HepG2 (cell line): ENCODE measurements around the gene SHANK3. TPM values are rescaled to one million over a fixed set of nuclear protein-coding genes. Genes with fewer than 3 reads are reported as not detected.
A peak's percentile ranks its signal among the peaks of the same experiment; 100 is the strongest.

Experiments used
- CREM ChIP-seq, 2 experiments: sonication (generic) in 1 of 2; formaldehyde crosslinking in 1 of 2; IDR thresholded peaks; 2 replicates each; pipeline versions ENCODE4 v1.4.0 to v1.6.1; 2016 to 2020; ENCODE audit warnings: antibody characterized with exemption in 1 of 2, mild to moderate bottlenecking in 1 of 2, missing genetic modification reagents in 1 of 2
- EHMT2 ChIP-seq: fragments of 200-600 bp; sonication (generic); IDR thresholded peaks from 2 replicates; pipeline ENCODE4 v1.7.0; 2017; ENCODE audit warnings: antibody characterized with exemption, low read depth, low read length, borderline replicate concordance
- FIP1L1 ChIP-seq: fragments of 200-400 bp; formaldehyde crosslinking; IDR thresholded peaks from 2 replicates; pipeline ENCODE4 v1.6.1; 2018; ENCODE audit warnings: low read depth, mild to moderate bottlenecking, low read length, moderate library complexity, borderline replicate concordance; ENCODE audit not compliant: insufficient read depth
- GLI4 ChIP-seq: sonication (generic); formaldehyde crosslinking; IDR thresholded peaks from 2 replicates; pipeline ENCODE4 v1.5.1; 2020; ENCODE audit warnings: missing genetic modification reagents, mild to moderate bottlenecking, moderate library complexity, borderline replicate concordance
- GTF2F1 ChIP-seq: fragments of 150-350 bp; IDR thresholded peaks from 2 replicates; pipeline ENCODE4 v1.6.1; 2014; ENCODE audit warnings: low read length
- HHEX ChIP-seq: IDR thresholded peaks from 2 replicates; pipeline ENCODE4 v1.6.1; 2016; ENCODE audit warnings: control low read depth
- ISL2 ChIP-seq: sonication (generic); formaldehyde crosslinking; IDR thresholded peaks from 2 replicates; pipeline ENCODE4 v1.5.0; 2020; ENCODE audit warnings: missing genetic modification reagents
- ISX ChIP-seq: sonication (generic); formaldehyde crosslinking; conservative IDR thresholded peaks from 2 replicates; pipeline ENCODE4 v1.5.0; 2020; ENCODE audit warnings: missing genetic modification reagents
- KDM2A ChIP-seq: sonication (generic); formaldehyde crosslinking; IDR thresholded peaks from 2 replicates; pipeline ENCODE4 v1.4.0; 2020; ENCODE audit warnings: low read depth, missing genetic modification reagents, borderline replicate concordance
- MIER3 ChIP-seq: IDR thresholded peaks from 2 replicates; pipeline ENCODE4 v1.6.1; 2016; ENCODE audit warnings: missing compliant biosample characterization, borderline replicate concordance
- MTF1 ChIP-seq: sonication (generic); formaldehyde crosslinking; IDR thresholded peaks from 2 replicates; pipeline ENCODE4 v1.5.0; 2020; ENCODE audit warnings: missing genetic modification reagents
- NR2F1 ChIP-seq, 2 experiments: fragments of 450-650 bp in 1 of 2; formaldehyde crosslinking in 1 of 2; IDR thresholded peaks; 2 replicates each; pipeline versions ENCODE4 v1.5.0 to v1.6.1; 2016 to 2020; ENCODE audit warnings: mild to moderate bottlenecking in 1 of 2, missing compliant biosample characterization in 1 of 2, missing genetic modification reagents in 1 of 2, moderate library complexity in 1 of 2
- NR3C1 ChIP-seq: sonication (generic); formaldehyde crosslinking; IDR thresholded peaks from 2 replicates; pipeline ENCODE4 v1.4.0; 2020; ENCODE audit warnings: missing genetic modification reagents
- SP5 ChIP-seq: IDR thresholded peaks from 2 replicates; pipeline ENCODE4 v1.6.1; 2016; ENCODE audit warnings: low read depth, borderline replicate concordance
- SRSF9 ChIP-seq: fragments of 200-400 bp; formaldehyde crosslinking; IDR thresholded peaks from 2 replicates; pipeline ENCODE4 v1.6.1; 2018; ENCODE audit warnings: borderline replicate concordance, mild to moderate bottlenecking, low read depth, low read length; ENCODE audit not compliant: insufficient read depth, poor library complexity, severe bottlenecking
- TAF15 ChIP-seq: fragments of 200-400 bp; formaldehyde crosslinking; IDR thresholded peaks from one replicate; pipeline ENCODE4 v1.6.1; 2018; ENCODE audit warnings: mild to moderate bottlenecking, low read depth, low read length; ENCODE audit not compliant: poor library complexity, severe bottlenecking
- TCF7L2 ChIP-seq: IDR thresholded peaks from 2 replicates; pipeline ENCODE4 v1.6.1; 2011; ENCODE audit warnings: mild to moderate bottlenecking, low read depth, low read length, moderate library complexity
- ZBTB1 ChIP-seq: sonication (generic); formaldehyde crosslinking; IDR thresholded peaks from 2 replicates; pipeline ENCODE4 v1.4.0; 2020; ENCODE audit warnings: missing genetic modification reagents, borderline replicate concordance
- ZEB1 ChIP-seq: IDR thresholded peaks from 2 replicates; pipeline ENCODE4 v1.6.1; 2012; ENCODE audit warnings: mild to moderate bottlenecking, low read depth, inconsistent platforms; ENCODE audit not compliant: insufficient replicate concordance
- ZFP36 ChIP-seq: fragments of 150-350 bp; IDR thresholded peaks from 2 replicates; pipeline ENCODE4 v1.6.1; 2018; ENCODE audit warnings: borderline replicate concordance, low read length, low read depth; ENCODE audit not compliant: partially characterized antibody
- ZMYM4 ChIP-seq: sonication (generic); formaldehyde crosslinking; IDR thresholded peaks from 2 replicates; pipeline ENCODE4 v1.8.1; 2023; ENCODE audit warnings: mild to moderate bottlenecking, missing genetic modification reagents
- ZNF10 ChIP-seq: sonication (generic); formaldehyde crosslinking; IDR thresholded peaks from 2 replicates; pipeline ENCODE4 v1.4.0; 2020; ENCODE audit warnings: mild to moderate bottlenecking, low read depth, missing genetic modification reagents, borderline replicate concordance
- ZNF33A ChIP-seq: sonication (generic); formaldehyde crosslinking; IDR thresholded peaks from 2 replicates; pipeline ENCODE4 v1.5.1; 2020; ENCODE audit warnings: missing genetic modification reagents, mild to moderate bottlenecking, moderate library complexity, borderline replicate concordance
- ZNF510 ChIP-seq: sonication (generic); formaldehyde crosslinking; IDR thresholded peaks from 2 replicates; pipeline ENCODE4 v1.4.0; 2020; ENCODE audit warnings: low read depth, mild to moderate bottlenecking, missing genetic modification reagents
- ZNF629 ChIP-seq: sonication (generic); formaldehyde crosslinking; conservative IDR thresholded peaks from 2 replicates; pipeline ENCODE4 v1.5.0; 2020; ENCODE audit warnings: missing genetic modification reagents
- ZNF709 ChIP-seq: sonication (generic); formaldehyde crosslinking; IDR thresholded peaks from 2 replicates; pipeline ENCODE4 v1.5.0; 2020; ENCODE audit warnings: mild to moderate bottlenecking, missing genetic modification reagents
- polyA plus RNA-seq, 8 experiments: library from polyadenylated mRNA; depleted of rRNA in 3 of 8; stranded (reverse) in 7 of 8; unstranded in 1 of 8; fragments of >200 nt; fragmentation: Illumina TruSeq in 4 of 8; extraction: Trizol in 4 of 8; gene quantifications; 2 replicates each; pipeline versions ENCODE4 v1.2.1 to v1.2.3, GENCODE V29; 2011 to 2016; ENCODE audit warnings: low read depth in 4 of 8, missing spikeins in 1 of 8, mixed read lengths in 1 of 8; ENCODE audit not compliant: insufficient read depth in 1 of 8
- total RNA-seq, 5 experiments: library from RNA; depleted of rRNA; stranded (reverse); fragments of >200 nt; fragmentation: Illumina TruSeq; extraction: Trizol; gene quantifications; 2 replicates each; pipeline ENCODE4 v1.2.3, GENCODE V29; 2016; ENCODE audit warnings: low read depth in 1 of 5
- TF ChIP-seq, protein P1 (sequence below): sonication (generic); formaldehyde crosslinking; IDR thresholded peaks from 2 replicates; pipeline ENCODE4 v1.5.0; 2020; ENCODE audit warnings: mild to moderate bottlenecking, low read depth, missing genetic modification reagents, borderline replicate concordance
- TF ChIP-seq, protein P2 (sequence below): sonication (generic); formaldehyde crosslinking; IDR thresholded peaks from 2 replicates; pipeline ENCODE4 v1.4.0; 2020; ENCODE audit warnings: missing genetic modification reagents

Gene SHANK3
- total and polyA plus RNA-seq, 2 of the 13 experiments (the other 11 are each of a cell fraction or from before 2014, with no cell fraction given): 2.9 to 4.6 TPM

DNA sequence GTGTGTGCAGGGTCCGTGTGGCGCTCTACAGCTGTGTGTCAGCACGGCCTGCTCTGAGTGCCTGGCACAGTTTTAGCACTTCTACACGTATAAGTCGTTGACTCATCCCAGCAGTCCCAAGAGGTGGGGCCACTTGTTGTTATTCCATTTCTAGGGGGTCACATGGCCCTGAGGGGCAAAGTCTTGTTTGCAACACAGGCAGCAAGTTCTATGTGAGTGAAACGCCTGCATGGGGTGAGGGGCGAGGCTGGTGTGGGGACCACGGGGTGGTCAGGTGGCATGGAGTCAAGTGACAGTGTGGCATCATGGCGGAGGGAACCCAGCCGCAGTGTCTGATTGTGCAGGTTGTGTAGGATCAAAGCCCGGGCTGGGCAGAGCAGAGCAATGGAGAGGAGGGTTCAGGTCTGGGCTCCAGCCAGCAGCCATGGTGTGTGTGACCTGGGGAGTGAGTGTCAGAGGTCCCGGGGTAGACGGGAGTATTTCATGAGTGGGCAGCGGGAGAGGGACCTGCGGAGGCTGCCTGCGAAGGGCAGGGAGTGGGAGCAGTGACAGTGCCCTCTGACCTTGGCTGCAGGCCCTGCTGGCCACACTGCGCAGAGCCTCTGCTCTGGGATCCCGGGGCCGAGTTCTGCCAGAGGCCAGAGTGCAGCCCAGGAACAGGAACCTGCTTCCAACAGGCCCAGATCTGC, 27.9 kb downstream of the SHANK3 start (continued):
- no peak for TF ChIP-seq ZEB1
- TF ChIP-seq ZFP36: no peak
- TF ChIP-seq MIER3: peak; percentile 96; the same call in 1 of the 2 replicates
- TF ChIP-seq, protein P1, sequence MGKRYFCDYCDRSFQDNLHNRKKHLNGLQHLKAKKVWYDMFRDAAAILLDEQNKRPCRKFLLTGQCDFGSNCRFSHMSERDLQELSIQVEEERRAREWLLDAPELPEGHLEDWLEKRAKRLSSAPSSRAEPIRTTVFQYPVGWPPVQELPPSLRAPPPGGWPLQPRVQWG (CRISPR knock-in tag): no peak
- peak in 1 of 2 experiments; percentile 16; a peak in 1 of 4 replicates for TF ChIP-seq NR2F1 (CRISPR knock-in tag; IDR thresholded peaks at IDR 0.05)
- no peak for TF ChIP-seq FIP1L1
- TF ChIP-seq NR3C1 (CRISPR knock-in tag): no peak
- no peak for TF ChIP-seq TAF15
- TF ChIP-seq ZNF629 (CRISPR knock-in tag): no peak
- no peak for TF ChIP-seq TCF7L2
- TF ChIP-seq GLI4: no peak
- no peak for TF ChIP-seq ISX (CRISPR knock-in tag)
- TF ChIP-seq, protein P2, sequence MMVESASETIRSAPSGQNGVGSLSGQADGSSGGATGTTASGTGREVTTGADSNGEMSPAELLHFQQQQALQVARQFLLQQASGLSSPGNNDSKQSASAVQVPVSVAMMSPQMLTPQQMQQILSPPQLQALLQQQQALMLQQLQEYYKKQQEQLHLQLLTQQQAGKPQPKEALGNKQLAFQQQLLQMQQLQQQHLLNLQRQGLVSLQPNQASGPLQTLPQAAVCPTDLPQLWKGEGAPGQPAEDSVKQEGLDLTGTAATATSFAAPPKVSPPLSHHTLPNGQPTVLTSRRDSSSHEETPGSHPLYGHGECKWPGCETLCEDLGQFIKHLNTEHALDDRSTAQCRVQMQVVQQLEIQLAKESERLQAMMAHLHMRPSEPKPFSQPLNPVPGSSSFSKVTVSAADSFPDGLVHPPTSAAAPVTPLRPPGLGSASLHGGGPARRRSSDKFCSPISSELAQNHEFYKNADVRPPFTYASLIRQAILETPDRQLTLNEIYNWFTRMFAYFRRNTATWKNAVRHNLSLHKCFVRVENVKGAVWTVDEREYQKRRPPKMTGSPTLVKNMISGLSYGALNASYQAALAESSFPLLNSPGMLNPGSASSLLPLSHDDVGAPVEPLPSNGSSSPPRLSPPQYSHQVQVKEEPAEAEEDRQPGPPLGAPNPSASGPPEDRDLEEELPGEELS: peak; percentile 68
- no peak for TF ChIP-seq MTF1 (CRISPR knock-in tag)
- 0 out of 2 replicates have a peak, but pooled peaks have one; percentile 12 for TF ChIP-seq ZNF510 (CRISPR knock-in tag)
- TF ChIP-seq ZMYM4: no peak; the same call in 1 of the 2 replicates
- no peak; the same call in 1 of the 2 replicates for TF ChIP-seq ZNF709 (CRISPR knock-in tag)
- TF ChIP-seq ZBTB1 (CRISPR knock-in tag): no peak
- no peak; the same call in 1 of the 2 replicates for TF ChIP-seq HHEX (CRISPR knock-in tag)
- TF ChIP-seq ISL2 (CRISPR knock-in tag): no peak; the same call in 1 of the 2 replicates
- TF ChIP-seq ZNF33A (CRISPR knock-in tag): no peak; the same call in 1 of the 2 replicates
- peak; percentile 66; the same call in 1 of the 2 replicates for TF ChIP-seq KDM2A (CRISPR knock-in tag)
- peak; percentile 58; the same call in 1 of the 2 replicates for TF ChIP-seq SP5 (CRISPR knock-in tag)
- peak; percentile 65 for TF ChIP-seq CREM (IDR thresholded peaks at IDR 0.05)
- no peak for TF ChIP-seq CREM (CRISPR knock-in tag; IDR thresholded peaks at IDR 0.05)
- no peak for TF ChIP-seq EHMT2
- no peak for TF ChIP-seq GTF2F1
- TF ChIP-seq ZNF10 (CRISPR knock-in tag): no peak
- no peak for TF ChIP-seq SRSF9
